Tibial nerve (tissue), 4 donors: ENCODE measurements around the gene EML1. TPM values are rescaled to one million over a fixed set of nuclear protein-coding genes. Genes with fewer than 3 reads are reported as not detected.

ENCODE experiments used
- DNase-seq, 2 donors: peaks; one replicate each; pipeline ENCODE4 v3.0.0-alpha.2; 2019; ENCODE audit warnings: low spot score in 2 of 2
- H3K27ac ChIP-seq, 4 donors: fragments of 200-600 bp; sonication (generic) in 3 of 4; one replicate each; pipeline ENCODE4 v1.5.1; 2017 to 2019; ENCODE audit warnings: mild to moderate bottlenecking in 1 of 4
- H3K27me3 ChIP-seq, 2 donors: fragments of 200-600 bp; sonication (generic) in 1 of 2; one replicate each; pipeline versions ENCODE4 v1.5.1 to v1.6.0; 2017 to 2019
- H3K36me3 ChIP-seq, 3 donors: fragments of 200-600 bp; sonication (generic); one replicate each; pipeline ENCODE4 v1.5.1; 2018 to 2019
- H3K4me1 ChIP-seq, 4 donors: fragments of 200-600 bp; sonication (generic) in 3 of 4; one replicate each; pipeline ENCODE4 v1.5.1; 2017 to 2019
- H3K4me3 ChIP-seq, 4 donors: fragments of 200-600 bp; sonication (generic) in 3 of 4; one replicate each; pipeline ENCODE4 v1.5.1; 2017 to 2019; ENCODE audit warnings: mild to moderate bottlenecking in 1 of 4, moderate library complexity in 1 of 4
- H3K9me3 ChIP-seq, 4 donors: fragments of 200-600 bp; sonication (generic) in 3 of 4; one replicate each; pipeline ENCODE4 v1.5.1; 2017 to 2019
- EP300 ChIP-seq, 2 donors: sonication (generic); formaldehyde crosslinking; IDR thresholded peaks; one replicate each; pipeline ENCODE4 v1.6.1; 2017; ENCODE audit warnings: antibody characterized with exemption in 2 of 2, mild to moderate bottlenecking in 1 of 2
- POLR2A ChIP-seq, 2 donors: fragments of 450-650 bp; IDR thresholded peaks; one replicate each; pipeline ENCODE4 v1.6.1; 2017; ENCODE audit warnings: antibody characterized with exemption in 2 of 2, mild to moderate bottlenecking in 2 of 2, moderate library complexity in 2 of 2
- WGBS, 2 donors: methylation state at CpG; one replicate each; pipeline ENCODE4 v1.1.5; 2018; 5-methylcytosine and 5-hydroxymethylcytosine counted together
- total RNA-seq, 4 donors: library from RNA; depleted of rRNA; stranded (reverse); fragments of >200 nt; gene quantifications; one replicate each; pipeline ENCODE4 v1.1.0, GENCODE V29; 2016
- TF ChIP-seq, protein P1 (sequence below), 5 experiments: fragments of 200-600 bp in 3 of 5; fragments of 450-650 bp in 2 of 5; sonication (generic) in 3 of 5; IDR thresholded peaks; one replicate each; pipeline ENCODE4 v1.5.1; 2016 to 2019; ENCODE audit warnings: antibody characterized with exemption in 5 of 5, mild to moderate bottlenecking in 3 of 5, moderate library complexity in 2 of 5

EML1 gene
- total RNA-seq, 4 donors from 2014 or later: 32.4 to 82.8 (median 55.2) TPM

DNA sequence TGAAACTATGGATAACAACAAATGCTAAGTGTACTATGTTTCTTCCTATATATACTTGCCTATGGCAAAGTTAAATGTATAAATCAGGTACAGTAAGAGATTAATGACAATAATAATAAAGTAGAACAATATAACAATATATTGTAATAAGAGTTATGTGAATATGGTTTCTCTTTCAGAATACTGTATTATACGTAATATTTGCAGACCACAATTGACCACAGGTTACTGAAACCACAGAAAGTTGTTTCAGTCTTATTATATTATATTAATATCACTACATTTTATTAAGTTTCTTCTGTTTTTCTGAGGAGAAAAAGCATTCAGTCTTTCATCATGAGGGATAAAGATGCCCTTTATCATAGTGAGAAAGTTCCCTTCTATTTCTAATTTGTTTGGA, 131.2 kb downstream of the EML1 start:
- no peak for DNase-seq
- TF ChIP-seq POLR2A (IDR thresholded peaks at IDR 0.05) (no peak), EP300 (IDR thresholded peaks at IDR 0.05) (no peak)
- TF ChIP-seq, protein P1, sequence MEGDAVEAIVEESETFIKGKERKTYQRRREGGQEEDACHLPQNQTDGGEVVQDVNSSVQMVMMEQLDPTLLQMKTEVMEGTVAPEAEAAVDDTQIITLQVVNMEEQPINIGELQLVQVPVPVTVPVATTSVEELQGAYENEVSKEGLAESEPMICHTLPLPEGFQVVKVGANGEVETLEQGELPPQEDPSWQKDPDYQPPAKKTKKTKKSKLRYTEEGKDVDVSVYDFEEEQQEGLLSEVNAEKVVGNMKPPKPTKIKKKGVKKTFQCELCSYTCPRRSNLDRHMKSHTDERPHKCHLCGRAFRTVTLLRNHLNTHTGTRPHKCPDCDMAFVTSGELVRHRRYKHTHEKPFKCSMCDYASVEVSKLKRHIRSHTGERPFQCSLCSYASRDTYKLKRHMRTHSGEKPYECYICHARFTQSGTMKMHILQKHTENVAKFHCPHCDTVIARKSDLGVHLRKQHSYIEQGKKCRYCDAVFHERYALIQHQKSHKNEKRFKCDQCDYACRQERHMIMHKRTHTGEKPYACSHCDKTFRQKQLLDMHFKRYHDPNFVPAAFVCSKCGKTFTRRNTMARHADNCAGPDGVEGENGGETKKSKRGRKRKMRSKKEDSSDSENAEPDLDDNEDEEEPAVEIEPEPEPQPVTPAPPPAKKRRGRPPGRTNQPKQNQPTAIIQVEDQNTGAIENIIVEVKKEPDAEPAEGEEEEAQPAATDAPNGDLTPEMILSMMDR (IDR thresholded peaks at IDR 0.05): no peak
- Histone ChIP-seq H3K9me3 (peaks cover 0 to 4% (median 0%) of the 10 kb centered on the region in 4 donors), H3K4me3 (no peak overlapping the region), H3K4me1 (no peaks in the 10 kb centered on the region), H3K27me3 (no peaks in the 10 kb centered on the region), H3K27ac (no peak overlapping the region), H3K36me3 (peaks cover 0 to 71% (median 0%) of the 10 kb centered on the region in 3 donors)
- WGBS, 2 donors: 86% methylated on average over 1 of the region's 1 CpG

DNA sequence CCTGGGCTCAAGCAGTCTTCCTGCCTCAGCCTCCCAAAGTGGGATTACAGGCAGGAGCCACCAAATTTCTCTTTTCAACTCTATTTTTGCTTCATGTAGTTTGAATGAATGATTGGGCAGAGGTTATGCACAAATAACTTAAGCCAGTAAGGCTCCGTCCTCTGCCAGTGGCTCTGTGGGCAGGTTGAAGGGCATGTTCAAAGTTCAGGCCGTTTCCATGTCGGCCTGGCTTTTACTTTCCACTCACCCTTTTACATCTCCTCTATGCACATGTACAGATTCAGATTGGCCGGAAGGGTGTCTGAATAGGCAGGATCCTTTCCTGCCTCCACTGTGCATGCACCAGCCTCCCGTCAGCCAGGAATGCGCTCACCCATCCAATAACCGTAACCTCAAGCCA, 132.3 kb downstream of the EML1 start:
- H3K27me3 ChIP-seq: no peaks in the 10 kb centered on the region
- H3K27ac ChIP-seq: no peak overlapping the region
- no peak overlapping the region for H3K4me3 ChIP-seq
- H3K9me3 ChIP-seq: peaks cover 0 to 4% (median 0%) of the 10 kb centered on the region in 4 donors
- TF ChIP-seq, protein P1 (IDR thresholded peaks at IDR 0.05): no peak
- no peak for TF ChIP-seq EP300 (IDR thresholded peaks at IDR 0.05)
- TF ChIP-seq POLR2A (IDR thresholded peaks at IDR 0.05): no peak
- H3K36me3 ChIP-seq: peaks cover 0 to 70% (median 0%) of the 10 kb centered on the region in 3 donors
- no peak for DNase-seq
- WGBS, 2 donors: 95 to 97% methylated on average over 7 of the region's 7 CpGs
- H3K4me1 ChIP-seq: no peaks in the 10 kb centered on the region

GRCh38 chr14:99928963-99929362, 135.8 kb downstream of the EML1 start:
- Histone ChIP-seq H3K4me1 (no peaks in the 10 kb centered on the region), H3K27ac (no peak overlapping the region), H3K27me3 (no peaks in the 10 kb centered on the region), H3K36me3 (peaks cover 0 to 52% (median 0%) of the 10 kb centered on the region in 3 donors), H3K4me3 (no peak overlapping the region), H3K9me3 (peaks cover 0 to 4% (median 0%) of the 10 kb centered on the region in 4 donors)
- WGBS, 2 donors: 75 to 89% methylated on average over 5 of the region's 5 CpGs
- DNase-seq: no peak
- TF ChIP-seq, protein P1 (IDR thresholded peaks at IDR 0.05): no peak
- TF ChIP-seq POLR2A (IDR thresholded peaks at IDR 0.05) (no peak), EP300 (IDR thresholded peaks at IDR 0.05) (no peak)

DNA sequence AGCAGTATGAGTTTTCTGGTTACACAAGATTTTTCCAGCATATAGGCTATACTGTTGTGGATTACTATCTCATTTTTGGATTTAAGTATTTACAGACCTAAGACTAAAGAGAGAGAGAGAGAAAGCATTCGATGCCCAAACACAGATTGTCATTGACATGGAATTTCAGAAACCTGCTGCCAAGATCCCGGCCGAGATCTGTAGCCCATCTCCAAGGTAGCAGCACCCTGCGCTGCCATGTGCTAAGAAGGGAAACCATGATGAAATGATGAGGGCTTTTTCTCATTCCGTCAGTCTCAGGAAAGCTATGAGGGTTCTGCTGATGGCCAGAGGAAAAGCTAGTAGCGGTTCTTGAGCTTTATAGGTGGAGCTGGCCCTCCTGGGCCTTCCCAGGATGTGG, 136.4 kb downstream of the EML1 start:
- 89 to 90% methylated on average over 6 of the region's 6 CpGs for WGBS, 2 donors
- Histone ChIP-seq H3K36me3 (peaks cover 0 to 59% (median 0%) of the 10 kb centered on the region in 3 donors), H3K4me1 (no peaks in the 10 kb centered on the region), H3K9me3 (peaks cover 0 to 4% (median 0%) of the 10 kb centered on the region in 4 donors), H3K4me3 (no peak overlapping the region), H3K27ac (no peak overlapping the region), H3K27me3 (no peaks in the 10 kb centered on the region)
- TF ChIP-seq POLR2A (IDR thresholded peaks at IDR 0.05): no peak
- no peak for TF ChIP-seq EP300 (IDR thresholded peaks at IDR 0.05)
- TF ChIP-seq, protein P1 (IDR thresholded peaks at IDR 0.05): no peak
- no peak for DNase-seq

DNA sequence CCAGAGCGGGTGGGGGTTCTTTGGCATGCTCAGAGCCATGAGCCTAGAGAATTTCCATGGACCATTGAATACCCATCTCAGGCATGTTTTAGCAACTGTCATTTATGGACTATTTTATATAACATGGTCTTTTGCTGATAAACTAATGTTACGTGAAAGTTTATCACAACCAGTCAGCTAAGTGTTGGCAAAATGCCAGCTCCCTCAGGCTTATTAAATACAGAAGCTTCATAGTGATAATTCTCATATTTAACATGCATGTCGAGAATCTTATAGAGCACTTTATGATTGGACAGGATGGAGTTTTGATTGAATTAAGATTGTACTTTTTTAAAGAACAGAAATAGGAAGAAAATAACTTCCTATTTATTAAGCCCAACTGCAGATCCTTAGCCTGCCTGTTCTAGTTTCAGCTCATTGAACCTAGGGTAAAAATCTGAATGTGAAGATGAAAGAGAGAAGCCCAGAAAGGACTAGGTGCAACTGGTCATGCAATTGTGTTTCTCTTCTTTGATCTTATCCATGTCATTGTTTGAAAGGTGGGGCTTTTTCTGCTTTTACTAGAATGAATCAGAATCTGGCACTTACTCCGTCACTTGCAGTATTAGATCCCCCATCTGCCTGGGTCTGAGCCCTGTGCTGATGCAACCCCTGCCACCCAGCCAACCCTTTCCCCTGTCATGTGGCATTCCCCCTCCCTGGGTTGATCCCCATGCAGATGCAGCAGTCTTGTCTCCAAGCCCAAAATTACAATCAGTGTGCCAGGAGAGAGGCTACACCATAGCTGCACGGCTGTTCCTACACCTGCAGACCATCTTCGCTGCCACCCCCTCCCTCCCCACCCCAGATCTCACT, 137.4 kb downstream of the EML1 start:
- no peak overlapping the region for H3K4me3 ChIP-seq
- WGBS, 2 donors: 73 to 84% methylated on average over 6 of the region's 6 CpGs
- TF ChIP-seq, protein P1 (IDR thresholded peaks at IDR 0.05): no peak
- no peak for TF ChIP-seq POLR2A (IDR thresholded peaks at IDR 0.05)
- no peak for TF ChIP-seq EP300 (IDR thresholded peaks at IDR 0.05)
- DNase-seq: peak in 1 of 2 donors; percentile 44
- peaks cover 0 to 4% (median 0%) of the 10 kb centered on the region in 4 donors for H3K9me3 ChIP-seq
- peaks cover 0 to 60% (median 0%) of the 10 kb centered on the region in 3 donors for H3K36me3 ChIP-seq
- H3K4me1 ChIP-seq: no peaks in the 10 kb centered on the region
- no peaks in the 10 kb centered on the region for H3K27me3 ChIP-seq
- H3K27ac ChIP-seq: no peak overlapping the region
